ENCODE data around the gene RBM42.
"Not testable (repeated sequence)": the region's sequence is repeated elsewhere in the genome, so short reads cannot be mapped to it uniquely, and the experiment has no call there.

The RBM42 gene

DNA sequence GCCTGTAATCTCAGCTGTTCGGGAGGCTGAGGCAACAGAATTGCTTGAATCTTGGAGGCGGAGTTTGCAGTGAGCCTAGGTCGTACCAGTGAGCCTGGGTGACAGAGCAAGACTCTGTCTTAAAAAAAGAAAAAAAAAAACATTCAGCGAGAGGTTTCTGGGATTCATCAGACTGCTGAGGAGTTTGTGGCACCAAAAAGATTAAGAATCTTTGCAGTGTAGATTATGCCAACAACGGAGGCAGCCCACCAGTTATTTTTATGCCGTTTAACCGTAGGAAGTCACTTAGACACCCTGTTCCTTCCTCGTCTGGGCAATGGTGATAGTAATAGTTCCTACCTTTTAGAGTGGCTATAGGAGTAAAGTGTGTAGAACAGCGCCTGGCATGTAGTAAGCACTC lies 21.7 kb downstream of the RBM42 start:
- no peak for DNase-seq (ENCODE audit: low spot score)

GRCh38 chr19:35654828-35655227 lies 26.0 kb downstream of the RBM42 start:
- DNase-seq (ENCODE audit: low spot score) = not testable (repeated sequence)

DNA sequence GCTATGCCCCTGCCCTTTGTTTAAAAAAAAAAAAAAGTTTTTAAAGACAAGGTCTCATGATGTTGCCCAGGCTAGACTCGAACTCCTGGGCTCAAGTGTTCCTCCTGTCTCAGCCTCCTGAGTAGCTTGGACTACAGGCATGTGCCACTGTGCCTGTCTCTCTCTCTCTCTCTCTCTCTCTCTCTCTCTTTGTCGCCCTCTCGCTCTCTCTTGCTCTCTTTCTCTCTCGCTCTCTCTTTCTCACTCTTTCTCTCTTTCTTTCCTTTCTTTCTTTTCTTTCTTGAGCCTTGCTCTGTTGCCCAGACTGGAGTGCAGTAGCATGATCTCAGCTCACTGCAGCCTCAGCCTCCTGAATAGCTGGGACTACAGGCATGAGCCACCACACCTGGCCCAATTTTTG lies 26.8 kb downstream of the RBM42 start:
- no peak for DNase-seq (ENCODE audit: low spot score)

DNA sequence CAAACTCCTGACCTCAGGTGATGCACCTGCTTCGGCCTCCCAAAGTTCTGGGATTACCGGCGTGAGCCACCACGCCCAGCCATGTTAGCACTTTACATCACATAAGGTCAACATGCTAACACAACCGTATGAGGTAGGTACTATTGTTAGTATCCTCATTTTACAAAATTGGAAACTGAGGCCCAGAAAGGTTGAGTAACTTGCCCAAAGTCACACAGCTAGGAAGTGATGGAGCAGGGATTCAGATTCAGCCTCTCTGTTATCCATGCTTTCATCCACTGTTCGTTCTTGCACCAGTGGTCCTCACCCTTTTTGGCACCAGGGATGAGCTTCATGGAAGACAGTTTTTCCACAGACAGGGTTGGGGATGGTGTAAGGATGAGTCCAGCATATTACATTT lies 27.9 kb downstream of the RBM42 start:
- no peak for DNase-seq (ENCODE audit: low spot score)

DNA sequence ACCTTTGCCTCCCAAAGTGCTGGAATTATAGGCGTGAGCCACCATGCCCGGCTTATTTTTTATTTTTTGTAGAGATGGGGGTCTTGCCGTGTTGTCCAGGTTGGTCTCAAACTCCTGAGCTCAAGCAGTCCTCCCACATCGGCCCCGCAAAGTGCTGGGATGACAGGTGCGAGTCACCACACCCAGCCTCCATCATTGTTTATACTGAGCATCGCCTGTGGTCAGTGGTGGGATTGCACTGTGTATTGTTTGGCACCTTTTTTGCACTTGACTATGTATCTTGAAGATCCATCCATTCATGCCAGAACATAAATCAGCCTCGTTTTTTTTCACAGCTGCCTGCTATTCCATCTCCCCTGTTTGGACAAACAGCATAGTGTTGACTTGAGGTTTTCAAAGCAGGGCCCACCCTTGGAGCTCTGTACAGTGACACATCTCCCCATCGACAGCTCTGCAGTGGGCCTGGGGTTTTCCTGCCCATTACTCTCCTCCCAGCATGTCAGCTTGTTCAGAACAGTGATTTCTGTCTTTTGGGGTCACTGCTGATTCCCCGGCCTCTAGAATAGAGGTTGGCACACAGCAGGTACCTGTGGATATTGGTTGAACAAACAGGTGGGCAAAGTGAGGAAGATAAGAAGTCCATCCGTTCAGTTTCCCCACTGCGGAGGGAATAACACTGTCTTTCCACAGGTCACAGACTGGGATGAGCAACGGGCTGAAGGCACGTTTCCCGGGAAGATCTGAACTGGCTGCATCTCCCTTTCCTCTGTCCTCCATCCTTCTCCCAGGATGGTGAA lies 29.3 kb downstream of the RBM42 start:
- DNase-seq (ENCODE audit: low spot score) = no peak

DNA sequence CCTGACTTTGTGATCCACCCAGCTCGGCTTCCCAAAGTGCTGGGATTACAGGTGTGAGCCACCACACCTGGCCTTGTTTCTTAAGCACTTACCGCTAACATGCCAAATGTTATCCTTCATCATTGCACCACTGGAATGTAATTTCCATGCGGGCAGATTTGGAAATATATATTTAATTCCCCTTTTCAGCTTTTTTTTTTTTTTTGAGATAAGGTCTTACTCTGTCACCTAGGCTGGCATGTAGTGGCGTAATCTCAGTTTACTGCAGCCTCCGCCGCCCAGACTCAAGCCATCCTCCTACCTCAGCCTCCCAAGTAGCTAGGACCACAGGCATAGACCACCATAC lies 33.1 kb downstream of the RBM42 start:
- no peak for DNase-seq (ENCODE audit: low spot score)

GRCh38 chr19:35663981-35664380 lies 35.1 kb downstream of the RBM42 start:
- DNase-seq (ENCODE audit: low spot score) = no peak

DNA sequence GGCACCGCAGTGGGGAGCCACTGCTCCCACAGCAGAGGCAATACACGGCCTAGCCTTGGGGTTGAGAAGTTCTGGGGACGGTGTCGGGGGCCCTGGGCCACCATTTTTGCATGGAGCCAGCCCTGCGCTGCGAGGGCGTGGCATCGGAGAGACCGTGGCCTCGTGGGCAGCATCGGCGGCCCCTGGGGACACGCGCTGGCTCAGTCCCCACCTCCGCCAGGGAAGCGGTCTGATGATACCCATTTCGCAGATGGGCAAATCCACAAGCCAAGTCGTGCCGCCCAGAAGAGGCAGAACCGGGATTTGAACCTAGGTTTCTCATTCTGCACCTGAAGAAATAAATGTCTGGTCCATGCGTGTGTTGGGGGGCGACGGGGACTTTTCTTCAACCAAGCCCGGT lies 36.3 kb downstream of the RBM42 start:
- no peak for DNase-seq (ENCODE audit: low spot score)

GRCh38 chr19:35665604-35666003 lies 36.8 kb downstream of the RBM42 start:
- DNase-seq (ENCODE audit: low spot score) = no peak

- DNase-seq (ENCODE audit: low spot score) = no peak
Measured at GRCh38 chr19:35666251-35666913, 37.5 kb downstream of the RBM42 start, which contains the start of gene UPK1A. TSS of gene UPK1A (plus strand) at chr19:35666517. CDS start at chr19:35666813, 296 bp downstream.

DNA sequence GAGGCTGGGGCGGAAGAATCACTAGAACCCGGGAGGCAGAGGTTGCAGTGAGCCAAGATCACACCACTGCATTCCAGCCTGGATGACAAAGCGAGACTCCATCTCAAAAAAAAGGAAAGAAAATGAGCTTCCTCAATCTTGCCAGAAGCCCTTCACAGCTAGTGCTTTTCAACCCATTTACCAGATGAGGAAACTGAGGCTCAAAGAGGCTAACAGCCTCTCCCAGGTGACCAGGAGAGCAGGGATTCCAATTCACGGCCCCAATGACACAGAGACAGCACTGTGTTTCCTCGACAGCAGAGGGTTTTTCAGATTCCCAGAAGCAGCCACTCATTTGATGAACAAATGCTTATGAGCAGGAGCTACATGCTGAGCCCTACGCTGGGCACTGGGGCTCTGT lies 40.7 kb downstream of the RBM42 start:
- DNase-seq (ENCODE audit: low spot score) = no peak

- no peak for DNase-seq (ENCODE audit: low spot score)
Measured at GRCh38 chr19:35669974-35670373, 41.1 kb downstream of the RBM42 start.

DNA sequence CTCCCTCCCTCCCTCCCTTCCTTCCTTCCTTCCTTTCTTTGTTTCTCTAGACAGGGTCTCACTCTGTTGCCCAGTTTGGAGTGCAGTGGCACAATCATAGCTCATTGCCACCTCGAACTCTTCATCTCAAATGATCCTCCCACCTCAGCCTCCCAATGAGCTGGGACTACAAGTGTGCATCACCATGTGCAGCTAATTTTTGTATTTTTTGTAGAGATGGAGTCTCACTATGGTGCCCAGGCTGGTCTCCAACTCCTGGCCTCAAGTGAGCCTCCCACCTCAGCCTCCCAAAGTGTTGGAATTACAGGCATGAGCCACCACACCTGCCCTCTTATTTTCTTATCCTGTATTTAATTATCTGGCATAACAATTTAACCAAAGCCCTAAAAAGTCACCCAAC lies 41.9 kb downstream of the RBM42 start:
- no peak for DNase-seq (ENCODE audit: low spot score)

DNA sequence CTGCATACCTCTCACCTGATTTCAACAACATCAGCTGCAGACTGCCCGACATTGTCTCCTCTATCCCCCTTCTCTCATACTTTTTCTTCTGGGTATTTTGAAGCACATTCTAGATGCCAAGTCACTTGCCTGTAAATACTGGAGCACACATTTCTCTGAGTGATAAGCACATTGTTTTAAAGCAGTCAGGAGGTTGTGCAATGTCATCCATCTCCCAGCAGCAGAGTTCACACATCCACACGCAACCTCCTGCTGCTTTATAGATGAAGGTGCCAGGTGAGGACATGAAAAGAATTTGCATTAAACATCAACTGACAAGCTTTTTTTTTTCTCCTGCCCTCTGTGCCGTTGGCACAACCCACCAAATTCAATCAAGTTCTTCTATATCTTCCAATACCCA lies 43.0 kb downstream of the RBM42 start:
- no peak for DNase-seq (ENCODE audit: low spot score)

DNA sequence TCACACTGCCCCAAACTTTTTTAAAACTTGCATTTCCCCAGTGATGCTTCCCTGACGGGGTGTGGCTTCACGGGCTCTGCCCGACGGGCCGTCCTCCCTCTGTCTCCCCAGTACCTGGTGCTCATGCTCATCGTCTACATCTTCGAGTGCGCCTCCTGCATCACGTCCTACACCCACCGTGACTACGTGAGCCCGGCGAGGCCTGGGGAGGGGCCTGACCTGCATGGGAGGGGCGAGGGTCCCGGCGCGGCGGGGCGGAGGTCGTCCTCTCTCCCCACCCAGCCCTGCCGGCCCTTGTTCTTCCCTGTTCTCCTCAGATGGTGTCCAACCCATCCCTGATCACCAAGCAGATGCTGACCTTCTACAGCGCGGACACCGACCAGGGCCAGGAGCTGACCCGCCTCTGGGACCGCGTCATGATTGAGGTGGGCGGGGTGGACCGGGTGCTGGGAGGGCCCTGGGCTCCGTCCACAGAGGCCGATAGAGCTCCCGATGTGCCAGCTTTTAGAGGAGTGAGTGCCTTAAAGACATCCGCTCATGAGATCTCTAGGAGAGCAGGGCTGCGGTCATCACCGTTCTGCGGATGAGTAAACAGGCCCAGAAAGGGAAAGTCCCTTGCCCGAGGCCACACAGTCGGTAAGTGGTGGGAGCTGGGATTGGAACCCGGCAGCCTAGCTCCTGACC lies 44.4 kb downstream of the RBM42 start:
- no peak for DNase-seq (ENCODE audit: low spot score)

DNA sequence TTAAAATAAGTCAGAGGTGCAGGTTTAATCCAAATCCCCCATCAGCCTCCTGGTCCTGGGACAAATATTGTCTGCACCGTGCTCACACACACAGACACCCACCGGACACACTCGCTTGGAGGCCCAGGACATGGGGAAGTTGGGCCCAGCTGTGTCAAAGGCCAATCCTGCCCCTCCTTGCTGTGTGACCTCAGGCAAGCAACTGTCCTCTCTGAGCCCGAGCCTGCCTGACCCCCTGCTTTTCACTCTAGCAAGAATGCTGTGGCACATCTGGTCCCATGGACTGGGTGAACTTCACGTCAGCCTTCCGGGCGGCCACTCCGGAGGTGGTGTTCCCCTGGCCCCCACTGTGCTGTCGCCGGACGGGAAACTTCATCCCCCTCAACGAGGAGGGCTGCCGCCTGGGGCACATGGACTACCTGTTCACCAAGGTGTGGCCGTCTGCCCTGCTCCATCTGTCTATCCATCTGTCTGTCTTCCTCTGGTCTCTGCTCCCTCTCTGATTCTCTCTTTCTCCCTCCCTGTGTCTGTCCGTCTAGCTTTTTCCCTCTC lies 46.8 kb downstream of the RBM42 start:
- DNase-seq (ENCODE audit: low spot score) = no peak
